Cerebellar nuclear complex (tissue), 1 donor: ENCODE results near the gene SLC35F4.
A peak's percentile ranks its signal among the peaks of the same experiment; 100 is the strongest.
"Not testable (repeated sequence)": the region's sequence is repeated elsewhere in the genome, so short reads cannot be mapped to it uniquely, and the experiment has no call there.

ENCODE experiments used
- DNase-seq, 2 experiments: peaks; one replicate each; lab custom pipeline; 2025; lab: John Stamatoyannopoulos, UW

SLC35F4 gene

DNA sequence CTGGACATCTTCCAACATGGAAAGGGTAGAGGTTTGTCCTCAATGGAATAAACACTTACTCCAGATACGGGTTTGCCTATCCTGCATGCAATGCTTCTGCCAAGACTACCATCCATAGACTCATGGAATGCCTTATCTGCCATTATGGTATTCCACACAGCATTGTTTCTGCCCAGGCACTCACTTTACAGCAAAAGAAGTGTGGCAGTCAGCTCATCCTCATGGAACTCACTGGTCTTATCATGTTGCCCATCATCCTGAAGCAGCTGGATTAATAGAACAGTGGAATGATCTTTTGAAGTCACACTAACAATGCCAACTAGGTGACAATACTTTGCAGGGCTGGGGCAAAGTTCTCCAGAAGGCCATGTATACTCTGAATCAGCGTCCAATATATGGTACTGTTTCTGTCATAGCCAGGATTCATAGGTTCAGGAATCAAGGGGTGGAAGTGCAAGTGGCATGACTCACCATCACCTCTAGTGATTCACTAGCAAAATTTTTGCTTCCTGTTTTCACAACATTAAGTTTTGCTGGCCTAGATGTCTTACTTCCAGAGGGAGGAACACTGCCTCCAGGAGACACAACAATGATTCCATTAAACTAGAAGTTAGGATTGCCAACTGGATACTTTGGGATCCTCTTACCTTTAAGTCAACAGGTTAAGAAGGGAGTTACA, 140.4 kb downstream of the SLC35F4 start:
- no peak for DNase-seq

DNA sequence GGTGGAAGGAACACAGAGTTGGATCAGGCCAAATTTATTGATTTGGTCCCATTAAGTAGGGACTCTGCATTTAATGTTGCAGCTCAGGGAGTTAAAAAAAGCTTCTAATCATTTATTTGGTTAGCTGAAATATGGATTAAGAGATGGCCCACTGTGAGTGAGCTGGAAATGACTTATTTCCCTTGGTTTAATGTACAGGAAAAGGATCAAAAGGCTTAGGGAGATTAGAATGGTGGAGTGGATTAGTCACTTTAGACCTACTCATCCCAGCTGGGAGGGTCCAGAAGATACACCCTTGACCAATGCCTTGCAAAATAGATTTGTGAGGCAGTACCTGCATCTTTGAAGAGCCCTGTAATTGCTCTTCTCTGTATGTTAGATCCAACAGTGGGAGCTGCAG, 143.8 kb downstream of the SLC35F4 start:
- not testable (repeated sequence) for DNase-seq

DNA sequence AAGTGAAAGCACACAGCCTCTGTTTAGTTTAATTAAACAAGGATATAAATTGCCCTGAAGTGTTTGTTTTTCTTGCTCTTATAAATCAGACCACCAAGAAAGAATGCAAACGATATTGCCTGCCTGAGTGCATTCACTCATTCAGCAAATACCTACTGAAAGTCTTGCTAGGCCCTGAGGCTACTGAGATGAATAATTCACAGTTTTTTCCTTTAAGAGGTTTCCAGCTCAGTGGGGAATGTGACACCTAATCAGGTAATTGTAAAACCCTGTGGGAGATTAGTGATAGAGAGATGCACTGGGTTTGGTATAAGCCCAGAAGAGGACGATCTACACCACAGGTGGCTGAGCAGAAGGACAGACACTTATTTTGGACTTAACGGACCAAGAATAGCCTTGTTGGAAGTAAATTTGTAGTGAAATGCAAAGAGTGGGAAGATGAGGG, 151.4 kb downstream of the SLC35F4 start:
- DNase-seq: no peak

DNA sequence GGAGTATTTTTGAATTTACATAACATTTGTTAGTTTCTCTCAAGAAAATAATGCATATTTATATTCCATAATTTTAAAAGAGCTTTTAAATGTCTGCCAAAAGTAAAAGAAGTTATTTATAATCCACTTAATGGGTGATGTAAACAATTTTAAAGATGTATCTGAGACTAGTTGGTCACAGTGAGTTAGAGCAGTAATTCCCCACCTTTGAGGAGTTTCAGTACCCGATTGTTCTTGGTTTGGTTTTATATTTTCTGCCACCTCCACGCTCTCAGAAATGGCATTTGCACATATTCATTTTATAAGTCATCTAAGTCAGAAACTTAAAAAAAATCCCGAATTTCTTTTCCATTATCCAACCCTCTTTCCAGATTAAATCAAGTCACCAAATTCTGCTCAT, 153.2 kb downstream of the SLC35F4 start:
- no peak for DNase-seq

DNA sequence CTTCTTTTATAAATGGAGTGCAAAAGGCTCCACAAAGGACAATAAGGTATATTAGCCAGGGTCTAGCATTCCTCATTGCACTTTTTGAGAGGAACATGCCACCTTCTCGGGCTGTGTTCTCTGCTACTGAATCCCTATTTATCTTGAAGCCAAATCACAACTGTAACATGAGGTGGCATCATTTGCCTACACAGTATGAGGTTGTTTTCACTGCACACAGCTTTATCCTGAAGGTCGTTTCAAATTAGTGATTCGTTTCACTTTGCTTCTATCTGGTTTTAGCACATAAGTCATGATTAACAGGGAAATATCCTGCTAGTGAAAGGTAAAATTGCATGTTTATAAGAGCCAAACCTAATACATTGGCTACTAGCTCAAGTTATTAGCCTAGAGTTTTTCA, 153.8 kb downstream of the SLC35F4 start:
- DNase-seq: no peak

DNA sequence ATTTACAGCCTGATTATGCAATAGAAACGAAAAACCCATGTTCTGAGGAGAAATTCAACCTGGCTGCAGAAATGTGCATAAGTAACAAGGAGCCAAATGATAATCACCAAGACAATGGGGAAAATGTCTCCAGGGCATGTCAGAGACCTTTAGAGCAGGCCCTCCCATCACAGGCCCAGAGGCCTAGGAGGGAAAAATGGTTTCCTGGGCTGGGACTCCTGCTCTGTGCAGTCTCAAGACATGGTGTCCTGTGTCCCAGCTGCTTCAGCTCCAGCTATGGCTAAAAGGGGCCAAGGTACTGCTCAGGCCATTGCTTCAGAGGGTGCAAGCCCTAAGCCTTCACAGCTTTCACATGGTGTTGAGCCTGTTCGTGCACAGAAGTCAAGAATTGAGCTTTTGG, 156.0 kb downstream of the SLC35F4 start:
- DNase-seq: no peak

DNA sequence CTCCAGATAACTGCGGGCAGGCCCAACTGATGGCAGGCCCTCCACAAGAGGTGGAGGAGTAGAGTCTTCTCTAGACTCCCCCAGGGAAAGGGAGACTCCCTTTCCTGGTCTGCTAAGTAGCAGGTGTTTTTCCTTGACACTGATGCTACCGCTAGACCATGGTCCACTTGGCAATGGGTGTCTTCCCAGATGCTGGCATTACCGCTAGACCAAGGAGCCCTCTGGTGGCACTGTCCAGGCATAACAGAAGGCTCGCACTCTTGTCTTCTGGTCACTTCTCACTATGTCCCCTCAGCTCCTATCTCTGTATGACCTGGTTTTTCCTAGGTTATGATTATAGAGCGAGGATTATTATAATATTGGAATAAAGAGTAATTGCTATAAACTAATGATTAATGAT, 156.8 kb downstream of the SLC35F4 start:
- not testable (repeated sequence) for DNase-seq

DNA sequence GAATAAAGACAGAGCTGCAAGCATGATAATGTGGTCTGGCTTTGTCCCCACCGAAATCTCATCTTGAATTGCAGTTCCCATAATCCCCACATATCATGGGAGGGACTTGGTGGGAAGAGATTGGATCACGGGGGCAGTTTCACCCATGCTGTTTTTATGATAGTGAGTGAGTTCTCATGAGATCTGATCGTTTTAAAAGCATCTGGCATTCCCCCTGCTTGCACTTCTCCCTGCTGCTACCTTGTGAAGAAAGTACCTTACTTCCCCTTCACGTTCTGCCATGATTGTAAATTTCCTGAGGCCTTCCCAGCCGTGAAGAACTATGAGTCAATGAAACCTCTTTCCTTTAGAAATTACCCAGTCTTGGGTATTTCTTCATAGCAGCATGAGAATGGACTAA, 158.7 kb downstream of the SLC35F4 start:
- no peak for DNase-seq

DNA sequence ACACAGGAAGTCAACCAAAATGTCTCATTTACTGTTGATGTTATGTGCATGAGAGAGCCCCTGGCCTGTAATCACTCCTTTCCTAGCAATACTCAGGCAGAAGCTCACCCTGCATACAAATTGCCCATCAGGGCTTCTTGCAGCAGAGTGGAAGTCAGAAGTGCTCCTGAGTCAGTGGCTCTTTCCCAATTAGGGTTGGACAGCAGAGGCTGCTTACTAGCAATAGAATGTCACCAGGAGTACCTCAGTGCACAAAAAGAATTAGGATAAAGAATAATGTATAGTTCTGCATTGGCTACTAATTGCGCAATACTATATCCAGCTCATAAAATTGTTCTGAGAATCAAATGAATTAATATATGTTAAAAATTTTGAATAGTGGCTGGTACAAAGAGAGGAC, 161.1 kb downstream of the SLC35F4 start:
- DNase-seq: no peak

DNA sequence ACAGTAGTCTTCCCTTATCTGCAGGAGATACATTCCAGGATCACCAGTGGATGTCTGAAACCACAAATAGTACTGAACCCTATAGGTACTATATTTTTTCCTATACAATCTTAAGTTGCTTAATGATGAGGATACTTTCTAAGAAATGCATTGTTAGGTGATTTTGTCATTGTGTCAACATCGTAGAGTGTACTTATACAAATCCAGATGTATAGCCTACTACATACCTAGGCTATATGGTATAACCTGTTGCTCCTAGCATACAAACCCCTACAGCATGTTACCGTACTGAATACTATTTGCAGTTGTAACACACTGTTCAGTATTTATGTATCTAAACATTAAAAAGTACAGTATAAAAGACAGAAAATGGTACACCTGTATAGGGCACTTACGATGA, 165.9 kb downstream of the SLC35F4 start:
- no peak for DNase-seq

DNA sequence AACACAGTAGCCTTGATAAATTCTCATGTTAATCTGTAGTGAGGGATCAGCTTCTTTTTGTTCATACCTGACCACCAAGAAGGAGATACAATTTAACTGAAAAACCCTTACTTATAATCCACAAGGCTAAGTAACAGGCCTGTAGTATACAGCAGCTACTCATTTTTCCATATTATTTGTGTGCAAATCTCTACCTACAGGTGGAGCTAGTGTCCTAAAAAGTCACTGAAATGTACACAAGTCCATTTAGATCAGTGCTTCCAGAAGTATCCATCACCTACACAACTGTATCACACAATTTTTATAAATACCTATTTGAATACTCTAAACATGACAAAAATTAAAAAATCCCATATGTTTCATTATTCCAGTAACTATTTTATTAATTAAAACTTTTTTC, 173.2 kb downstream of the SLC35F4 start:
- DNase-seq: no peak

DNA sequence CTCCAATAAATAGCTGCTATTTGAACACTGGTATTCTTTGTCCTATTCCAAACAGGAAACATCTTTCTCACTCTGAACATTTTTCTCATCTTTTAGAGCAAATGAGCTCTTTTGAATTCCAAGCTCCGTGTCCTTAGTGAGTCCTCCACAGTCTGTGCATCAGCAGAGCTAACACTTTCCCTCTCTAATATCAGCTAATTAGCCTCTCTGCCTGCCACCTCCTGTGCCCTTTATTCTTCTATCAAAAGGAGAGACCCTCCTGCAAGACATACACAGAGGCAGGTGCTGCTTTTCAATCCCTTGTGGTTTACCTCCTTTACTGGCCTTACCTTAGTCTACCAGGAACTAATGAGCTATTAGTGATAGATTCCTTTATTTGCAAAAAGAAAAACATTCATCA, 178.5 kb downstream of the SLC35F4 start:
- no peak for DNase-seq

DNA sequence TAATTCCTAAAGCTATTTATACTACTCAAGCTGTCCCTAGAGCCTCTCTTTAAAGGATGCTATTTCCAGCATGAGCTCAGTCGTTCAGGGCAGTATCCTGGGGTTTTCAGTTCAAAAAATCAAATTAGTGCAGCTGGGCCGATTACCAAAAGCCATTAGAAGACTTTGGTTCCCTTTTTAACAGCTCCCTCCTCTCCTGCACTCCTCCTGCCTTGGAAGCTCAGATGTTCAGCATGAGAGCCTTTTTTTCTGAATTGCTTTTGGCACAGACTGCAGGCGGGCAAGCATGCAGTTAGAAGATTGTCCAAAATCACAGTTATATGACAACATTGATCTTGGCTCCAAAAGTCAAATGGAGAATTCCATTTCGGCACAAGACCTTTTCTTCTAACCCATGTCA, 179.6 kb downstream of the SLC35F4 start:
- peak in 1 of 2 experiments; percentile 50 for DNase-seq

DNA sequence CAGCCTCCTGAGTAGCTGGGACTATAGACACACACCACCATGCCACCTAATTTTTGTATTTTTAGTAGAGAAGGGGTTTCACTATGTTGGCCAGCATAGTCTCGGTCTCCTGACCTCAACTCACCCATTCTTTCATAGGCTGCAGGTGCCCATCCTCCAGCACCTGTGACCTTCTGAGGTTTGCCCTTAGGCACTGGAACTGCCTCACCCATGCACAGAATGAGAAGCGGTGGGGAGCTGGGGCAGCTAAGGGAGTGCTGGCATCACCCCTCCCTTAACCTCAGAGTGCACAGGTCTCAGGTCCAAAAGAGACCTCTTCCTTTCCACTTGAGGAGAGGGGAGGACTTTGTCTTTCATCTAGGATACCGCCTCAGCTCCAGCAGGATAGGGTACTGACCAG, 194.9 kb downstream of the SLC35F4 start:
- no peak for DNase-seq

DNA sequence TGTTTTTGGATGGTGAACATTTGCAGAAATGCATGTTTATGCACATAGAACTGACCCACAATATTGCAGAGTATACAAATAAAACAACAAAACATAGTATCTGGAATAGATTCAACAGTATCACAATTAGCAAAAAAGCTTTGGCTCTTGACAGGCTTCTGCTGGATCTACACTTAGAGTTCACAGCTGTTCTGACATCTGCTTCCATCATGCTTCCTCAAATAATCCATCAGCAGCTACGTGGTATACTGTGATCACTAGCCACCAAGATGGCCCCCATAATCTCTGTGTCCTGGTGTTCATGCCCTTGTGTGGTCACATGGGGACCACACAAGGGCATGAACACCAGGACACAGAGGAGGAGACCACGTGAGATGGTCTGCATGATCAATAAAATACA, 205.7 kb downstream of the SLC35F4 start:
- DNase-seq: no peak

DNA sequence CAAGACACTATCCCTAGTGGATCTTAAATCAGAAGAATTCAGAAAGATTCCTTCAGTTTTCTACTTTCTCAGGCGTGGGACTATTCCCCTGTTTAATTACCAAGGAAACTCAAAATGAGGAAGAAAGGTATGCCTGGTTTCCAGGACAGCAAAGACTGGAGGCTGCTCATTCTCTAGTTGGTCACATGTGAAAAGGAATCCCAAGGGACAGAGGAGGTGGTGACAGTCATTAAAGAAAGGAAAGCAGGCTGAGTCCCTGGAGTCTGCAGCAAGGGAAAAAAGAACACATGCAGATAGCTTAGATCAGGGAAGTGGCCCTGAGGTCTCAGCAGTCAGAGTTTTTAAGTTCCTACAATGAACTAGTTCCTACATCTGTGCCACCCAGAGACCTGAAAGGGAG, 206.8 kb downstream of the SLC35F4 start:
- DNase-seq: no peak

DNA sequence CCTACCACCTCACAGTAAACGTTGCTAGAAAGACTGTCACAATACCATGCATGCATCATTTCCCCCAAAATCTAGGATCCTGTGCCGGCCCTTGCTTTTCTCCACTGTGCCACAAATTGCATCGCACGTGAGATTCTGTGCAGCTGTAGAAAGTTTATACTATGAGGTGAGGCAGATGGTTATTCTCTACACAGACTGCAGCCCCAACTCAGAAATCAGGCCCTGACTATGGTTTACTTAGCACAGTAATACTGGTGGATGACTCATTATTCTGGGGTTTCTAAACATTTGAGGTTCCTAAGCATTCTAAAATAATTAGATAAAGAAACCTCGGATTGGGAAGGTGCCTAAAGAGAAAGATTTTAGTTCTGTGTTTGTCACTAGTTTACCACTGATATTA, 208.4 kb downstream of the SLC35F4 start:
- DNase-seq: no peak

DNA sequence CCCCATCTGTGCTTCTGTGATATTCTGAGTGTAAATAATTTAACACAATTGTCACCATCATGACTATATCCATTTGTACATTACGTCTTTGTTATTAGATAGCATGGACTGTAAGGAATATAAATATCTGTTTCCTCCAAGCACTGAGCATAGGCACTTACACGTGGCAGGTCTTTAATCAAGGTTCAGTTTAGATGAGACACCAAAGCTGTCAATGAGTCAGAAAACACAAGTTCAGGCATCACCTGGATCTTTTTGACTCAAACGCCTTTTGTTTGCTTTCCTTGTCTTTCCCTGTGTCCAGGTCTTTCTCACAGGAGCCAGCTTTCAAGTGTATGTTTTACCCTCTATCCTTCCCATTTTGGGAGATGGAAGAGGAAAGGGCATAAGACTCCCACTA, 209.0 kb downstream of the SLC35F4 start:
- no peak for DNase-seq

DNA sequence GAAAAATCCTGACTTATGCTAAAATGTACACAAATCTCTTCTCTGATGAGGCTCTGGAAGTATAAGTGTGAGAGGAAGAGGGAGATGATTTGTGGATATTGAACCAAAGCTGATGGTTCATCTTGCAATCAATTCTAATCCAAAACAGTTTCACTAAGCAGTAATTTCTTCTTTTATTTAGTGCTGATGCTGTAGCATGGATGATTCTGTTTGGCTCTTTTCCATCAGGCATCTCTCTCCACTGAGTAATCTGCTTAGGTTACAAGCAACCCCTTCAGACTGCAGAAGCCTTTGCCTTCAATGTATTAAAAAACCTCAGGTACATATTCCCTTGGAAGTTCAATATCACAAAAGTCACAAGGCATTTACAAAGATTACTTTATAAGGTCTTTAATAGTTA, 213.1 kb downstream of the SLC35F4 start:
- DNase-seq: no peak

DNA sequence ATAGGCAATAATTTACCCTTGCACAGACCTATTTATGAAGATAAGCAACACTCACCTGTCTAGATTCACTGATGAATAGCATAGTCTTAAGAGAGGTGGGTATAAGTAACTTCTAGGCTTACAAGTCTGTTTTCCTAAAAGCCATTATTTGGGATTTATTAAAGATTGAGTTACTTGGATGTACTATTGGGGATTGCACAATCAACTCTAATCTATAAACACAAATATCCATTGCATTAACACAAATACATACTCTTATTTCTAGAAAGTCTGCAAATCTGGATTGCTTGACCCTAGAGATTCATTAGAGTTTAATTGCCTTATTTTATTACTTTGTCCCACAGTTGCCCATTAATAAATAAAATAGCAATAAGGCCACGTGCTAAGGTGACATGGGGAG, 224.1 kb downstream of the SLC35F4 start:
- DNase-seq: no peak

DNA sequence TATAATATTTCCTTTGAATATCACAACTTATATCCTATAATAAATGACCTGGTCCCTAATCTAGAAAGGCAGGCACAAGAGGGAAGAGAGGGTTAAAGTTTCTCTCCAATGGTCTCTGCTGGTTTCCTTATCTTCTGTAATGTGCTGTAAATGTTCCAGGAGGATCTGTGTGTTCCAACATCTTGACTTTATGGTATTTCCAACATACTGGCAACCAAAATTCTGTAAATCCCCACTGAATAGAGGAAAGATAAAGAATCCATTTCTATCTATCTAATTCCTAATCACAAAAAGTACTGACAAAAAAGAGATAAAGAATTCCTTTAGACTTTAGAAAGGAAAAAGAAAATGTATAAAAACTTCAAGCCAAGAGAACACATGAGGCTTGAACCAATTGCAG, 225.9 kb downstream of the SLC35F4 start:
- no peak for DNase-seq

DNA sequence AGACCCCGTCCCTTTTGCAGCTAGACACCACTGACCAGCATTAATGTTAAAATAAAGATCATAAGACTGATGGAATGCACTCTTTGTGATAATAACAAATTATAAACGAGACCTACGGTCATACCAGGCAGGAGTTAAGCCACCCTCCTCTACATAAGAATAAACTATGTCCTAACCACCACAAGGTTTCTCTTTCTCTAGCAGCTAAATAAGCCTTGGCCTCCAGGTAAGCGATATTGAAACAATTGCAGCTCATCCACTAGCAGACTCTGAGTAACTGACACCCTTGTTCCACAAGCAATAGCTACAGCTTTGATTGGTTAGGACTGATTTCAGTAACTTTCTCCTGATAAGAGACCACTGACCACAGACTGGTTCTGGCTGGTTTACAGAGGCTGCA, 228.0 kb downstream of the SLC35F4 start:
- DNase-seq: no peak

DNA sequence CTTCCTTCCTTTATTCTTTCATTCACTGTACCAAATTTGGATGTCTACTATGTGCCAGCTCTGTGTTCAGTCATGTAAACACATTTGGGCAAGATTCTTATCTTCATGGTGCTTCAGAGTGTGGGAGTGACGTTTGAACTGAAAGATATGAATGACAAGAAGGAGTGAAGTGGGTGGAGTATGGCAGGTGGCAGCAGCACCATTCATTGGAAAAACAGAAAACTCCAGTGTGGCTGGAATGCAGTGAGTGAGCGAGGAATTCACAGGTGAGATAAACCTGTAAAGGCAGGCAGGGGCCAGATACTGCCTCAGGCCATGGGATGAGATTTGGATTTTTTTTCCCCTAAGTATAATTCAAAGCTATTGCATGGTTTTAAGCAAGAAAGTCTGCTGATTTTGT, 231.6 kb downstream of the SLC35F4 start:
- DNase-seq: no peak

DNA sequence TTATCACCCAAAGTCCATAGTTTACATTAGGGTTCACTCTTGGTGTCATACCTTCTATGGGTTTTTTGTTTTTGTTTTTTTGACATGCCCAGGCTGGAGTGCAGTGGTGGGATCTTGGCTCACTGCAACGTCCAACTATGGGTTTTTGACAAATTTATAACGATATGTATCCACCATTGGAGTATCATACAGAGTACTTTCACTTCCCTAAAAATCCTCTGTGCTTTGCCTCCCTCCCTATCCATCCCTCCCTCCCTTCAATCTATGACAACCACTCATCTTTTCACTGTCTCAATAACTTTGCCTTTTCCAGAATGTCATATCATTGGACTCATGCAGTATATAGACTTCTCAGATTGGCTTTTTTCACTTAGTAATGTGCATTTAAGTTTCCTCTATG, 233.2 kb downstream of the SLC35F4 start:
- DNase-seq: no peak

DNA sequence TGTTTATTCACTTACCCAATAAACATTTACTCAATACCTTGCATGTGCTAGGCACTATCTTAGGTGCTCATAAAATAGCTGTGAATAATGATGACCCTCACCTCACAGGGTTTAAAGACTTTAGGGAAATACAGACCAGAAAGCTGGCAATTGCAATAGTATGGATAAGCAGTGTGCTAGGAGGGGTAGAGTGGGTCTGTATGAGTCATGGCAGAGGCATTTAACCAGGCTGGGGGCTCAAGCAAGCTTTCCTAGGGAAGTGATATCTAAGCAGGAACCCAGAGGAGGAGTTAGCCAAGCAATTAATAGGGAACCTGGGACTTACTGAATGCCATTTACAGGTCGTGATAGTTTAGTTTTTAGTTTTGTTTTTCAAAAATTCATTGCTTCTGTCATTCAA, 248.4 kb downstream of the SLC35F4 start:
- DNase-seq: no peak
